HG03571 (cell line): Measurements from ENCODE around the gene SRPK1.

Experiments used
- ATAC-seq: cut with Tn5 transposase; IDR thresholded peaks from one replicate; pipeline ENCODE4 v1.9.1; 2021; ENCODE audit not compliant: unreplicated experiment

Gene SRPK1

GRCh38 chr6:35903679-35904078 is 17.2 kb downstream of the SRPK1 start:
- no peak for ATAC-seq

- ATAC-seq: no peak
These were observed 20.4 kb downstream of the SRPK1 start for GRCh38 chr6:35900448-35900847.

- ATAC-seq: no peak
These were observed 22.9 kb downstream of the SRPK1 start for GRCh38 chr6:35898003-35898402.

- ATAC-seq: no peak
These were observed 23.4 kb downstream of the SRPK1 start for GRCh38 chr6:35897486-35897885.

GRCh38 chr6:35897036-35897435 is 23.9 kb downstream of the SRPK1 start:
- no peak for ATAC-seq

GRCh38 chr6:35896228-35896627 is 24.7 kb downstream of the SRPK1 start:
- ATAC-seq: no peak

GRCh38 chr6:35895560-35895959 is 25.3 kb downstream of the SRPK1 start:
- ATAC-seq: no peak

- no peak for ATAC-seq
These were observed 26.1 kb downstream of the SRPK1 start for GRCh38 chr6:35894776-35895175.

- ATAC-seq: no peak
These were observed 27.7 kb downstream of the SRPK1 start for GRCh38 chr6:35893246-35893645.

- no peak for ATAC-seq
These were observed 28.4 kb downstream of the SRPK1 start for GRCh38 chr6:35892482-35892881.

GRCh38 chr6:35879151-35879550 is 41.7 kb downstream of the SRPK1 start:
- ATAC-seq: no peak

- ATAC-seq: no peak
These were observed 44.0 kb downstream of the SRPK1 start for GRCh38 chr6:35876902-35877301.

- no peak for ATAC-seq
These were observed 46.2 kb downstream of the SRPK1 start for GRCh38 chr6:35874730-35875129.

GRCh38 chr6:35859367-35859766 is 61.5 kb downstream of the SRPK1 start:
- no peak for ATAC-seq

GRCh38 chr6:35857853-35858252 is 63.0 kb downstream of the SRPK1 start:
- ATAC-seq: no peak

- ATAC-seq: no peak
These were observed 64.6 kb downstream of the SRPK1 start for GRCh38 chr6:35856250-35856649.

GRCh38 chr6:35852994-35853393 is 67.9 kb downstream of the SRPK1 start:
- no peak for ATAC-seq

GRCh38 chr6:35850208-35850607 is 70.7 kb downstream of the SRPK1 start:
- no peak for ATAC-seq

GRCh38 chr6:35844290-35844689 is 76.6 kb downstream of the SRPK1 start:
- no peak for ATAC-seq

- no peak for ATAC-seq
These were observed 78.5 kb downstream of the SRPK1 start for GRCh38 chr6:35842381-35842780.

GRCh38 chr6:35839019-35839418 is 81.9 kb downstream of the SRPK1 start:
- ATAC-seq: no peak

GRCh38 chr6:35833536-35833935 is 87.4 kb downstream of the SRPK1 start:
- no peak for ATAC-seq

GRCh38 chr6:35831257-35832007 is 89.5 kb downstream of the SRPK1 start:
- ATAC-seq: no peak
